H1 (cell line): ENCODE measurements around the gene BPI.

Source experiments
- CHD2 ChIP-seq: IDR thresholded peaks from 2 replicates; pipeline ENCODE4 v1.6.1; 2012; ENCODE audit warnings: low read length, improper control_type of control experiment
- CTCF ChIP-seq, 3 experiments: IDR thresholded peaks; 1 replicate in 2 of 3; 2 replicates in 1 of 3; pipeline versions ENCODE4 v1.5.1 to v1.6.1; 2011; ENCODE audit warnings: low read length in 3 of 3, mild to moderate bottlenecking in 3 of 3, inconsistent platforms in 2 of 3, low read depth in 1 of 3, moderate library complexity in 1 of 3; ENCODE audit not compliant: insufficient read depth in 1 of 3; ENCODE audit errors: control extremely low read depth in 1 of 3
- GTF2F1 ChIP-seq: IDR thresholded peaks from 2 replicates; pipeline ENCODE4 v1.6.1; 2012; ENCODE audit warnings: low read depth, low read length, improper control_type of control experiment, borderline replicate concordance
- PHF8 ChIP-seq: fragments of 200-600 bp; sonication (generic); conservative IDR thresholded peaks from 2 replicates; pipeline ENCODE4 v1.7.1; 2012; ENCODE audit warnings: low read depth, mild to moderate bottlenecking, inconsistent platforms, low read length, moderate library complexity
- RNF2 ChIP-seq: fragments of 200-900, 300-1000 bp; sonication (generic); IDR thresholded peaks from 2 replicates; pipeline ENCODE4 v1.7.1; 2016; ENCODE audit warnings: borderline replicate concordance, low read depth, mild to moderate bottlenecking, antibody characterized with exemption, low read length; ENCODE audit not compliant: poor library complexity, severe bottlenecking; ENCODE audit errors: missing control alignments
- SIRT6 ChIP-seq: IDR thresholded peaks from one replicate; pipeline ENCODE4 v1.7.1; 2012; ENCODE audit warnings: low read length, inconsistent platforms
- TCF12 ChIP-seq: IDR thresholded peaks from 2 replicates; pipeline ENCODE4 v1.6.1; 2011; ENCODE audit warnings: low read depth, mild to moderate bottlenecking, low read length

- TF ChIP-seq CTCF (IDR thresholded peaks at IDR 0.05; ENCODE audit: control extremely low read depth in 1 of 3, insufficient read depth in 1 of 3, low read depth in 1 of 3, low read length in 3 of 3) (no peak), CHD2 (no peak), RNF2 (no peak), GTF2F1 (no peak), PHF8 (no peak), SIRT6 (no peak), TCF12 (no peak)
Observed at GRCh38 chr20:38386851-38387250, 82.9 kb downstream of the BPI start.
